ENCODE data around the gene PLEK.

The PLEK gene

DNA sequence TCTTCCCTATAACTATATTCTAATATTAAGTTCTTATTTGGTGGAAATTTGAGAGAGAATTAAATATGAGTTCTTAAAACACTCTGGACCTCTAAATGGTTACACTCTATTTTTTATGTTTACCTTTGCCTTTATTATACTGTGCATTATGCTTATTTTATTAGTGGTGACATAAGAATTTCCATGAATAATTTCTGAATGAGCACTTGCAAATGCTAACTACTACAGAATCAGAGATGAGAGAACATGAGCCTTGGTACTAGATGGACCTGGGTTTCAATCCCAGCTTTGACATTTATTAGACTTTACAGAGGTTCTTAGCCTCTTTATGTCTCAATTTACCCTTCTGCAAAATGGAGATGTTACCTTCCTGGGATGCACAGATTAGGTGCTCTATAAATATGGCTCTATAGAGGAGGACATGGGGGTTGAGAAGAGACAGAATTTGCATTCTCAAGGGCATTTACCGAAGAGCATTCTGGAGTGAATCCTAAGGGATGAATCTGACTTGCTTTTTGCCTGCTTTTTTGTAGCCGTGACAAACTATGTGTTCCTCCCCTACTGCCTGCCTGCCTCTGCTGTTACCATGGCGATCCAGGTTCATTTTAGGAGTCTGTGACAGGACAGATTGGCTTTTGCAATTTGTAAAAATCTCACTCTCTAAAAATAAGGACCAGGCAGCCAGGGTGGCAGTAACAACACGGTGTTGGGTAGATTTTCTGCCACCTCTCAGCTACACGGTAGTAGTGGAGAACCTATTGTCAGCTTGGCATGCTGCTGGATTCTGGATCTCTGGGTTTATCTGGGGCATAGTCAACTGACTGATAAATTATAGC lies 24.6 kb upstream of the PLEK start:
- Histone ChIP-seq H3K27me3 (ENCODE audit: insufficient read depth, poor library complexity, severe bottlenecking) (no peaks in the 10 kb centered on the region), H3K4me3 (replicated peaks; ENCODE audit: insufficient read depth, low read length) (no peak overlapping the region), H3K27ac (replicated peaks) (no peak overlapping the region)
- DNase-seq (ENCODE audit: low read depth in 1 of 2, low spot score in 1 of 2) = no peak
- TF ChIP-seq GABPA (IDR thresholded peaks at IDR 0.05; ENCODE audit: low read depth) (no peak), SPI1 (IDR thresholded peaks at IDR 0.05; ENCODE audit: borderline replicate concordance, low read depth) (no peak), POLR2AphosphoS5 (IDR thresholded peaks at IDR 0.05; ENCODE audit: low read depth) (no peak)
- TF ChIP-seq, protein P1, sequence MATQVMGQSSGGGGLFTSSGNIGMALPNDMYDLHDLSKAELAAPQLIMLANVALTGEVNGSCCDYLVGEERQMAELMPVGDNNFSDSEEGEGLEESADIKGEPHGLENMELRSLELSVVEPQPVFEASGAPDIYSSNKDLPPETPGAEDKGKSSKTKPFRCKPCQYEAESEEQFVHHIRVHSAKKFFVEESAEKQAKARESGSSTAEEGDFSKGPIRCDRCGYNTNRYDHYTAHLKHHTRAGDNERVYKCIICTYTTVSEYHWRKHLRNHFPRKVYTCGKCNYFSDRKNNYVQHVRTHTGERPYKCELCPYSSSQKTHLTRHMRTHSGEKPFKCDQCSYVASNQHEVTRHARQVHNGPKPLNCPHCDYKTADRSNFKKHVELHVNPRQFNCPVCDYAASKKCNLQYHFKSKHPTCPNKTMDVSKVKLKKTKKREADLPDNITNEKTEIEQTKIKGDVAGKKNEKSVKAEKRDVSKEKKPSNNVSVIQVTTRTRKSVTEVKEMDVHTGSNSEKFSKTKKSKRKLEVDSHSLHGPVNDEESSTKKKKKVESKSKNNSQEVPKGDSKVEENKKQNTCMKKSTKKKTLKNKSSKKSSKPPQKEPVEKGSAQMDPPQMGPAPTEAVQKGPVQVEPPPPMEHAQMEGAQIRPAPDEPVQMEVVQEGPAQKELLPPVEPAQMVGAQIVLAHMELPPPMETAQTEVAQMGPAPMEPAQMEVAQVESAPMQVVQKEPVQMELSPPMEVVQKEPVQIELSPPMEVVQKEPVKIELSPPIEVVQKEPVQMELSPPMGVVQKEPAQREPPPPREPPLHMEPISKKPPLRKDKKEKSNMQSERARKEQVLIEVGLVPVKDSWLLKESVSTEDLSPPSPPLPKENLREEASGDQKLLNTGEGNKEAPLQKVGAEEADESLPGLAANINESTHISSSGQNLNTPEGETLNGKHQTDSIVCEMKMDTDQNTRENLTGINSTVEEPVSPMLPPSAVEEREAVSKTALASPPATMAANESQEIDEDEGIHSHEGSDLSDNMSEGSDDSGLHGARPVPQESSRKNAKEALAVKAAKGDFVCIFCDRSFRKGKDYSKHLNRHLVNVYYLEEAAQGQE (IDR thresholded peaks at IDR 0.05; ENCODE audit: insufficient replicate concordance, low read depth) = no peak
- TF ChIP-seq, protein P2, sequence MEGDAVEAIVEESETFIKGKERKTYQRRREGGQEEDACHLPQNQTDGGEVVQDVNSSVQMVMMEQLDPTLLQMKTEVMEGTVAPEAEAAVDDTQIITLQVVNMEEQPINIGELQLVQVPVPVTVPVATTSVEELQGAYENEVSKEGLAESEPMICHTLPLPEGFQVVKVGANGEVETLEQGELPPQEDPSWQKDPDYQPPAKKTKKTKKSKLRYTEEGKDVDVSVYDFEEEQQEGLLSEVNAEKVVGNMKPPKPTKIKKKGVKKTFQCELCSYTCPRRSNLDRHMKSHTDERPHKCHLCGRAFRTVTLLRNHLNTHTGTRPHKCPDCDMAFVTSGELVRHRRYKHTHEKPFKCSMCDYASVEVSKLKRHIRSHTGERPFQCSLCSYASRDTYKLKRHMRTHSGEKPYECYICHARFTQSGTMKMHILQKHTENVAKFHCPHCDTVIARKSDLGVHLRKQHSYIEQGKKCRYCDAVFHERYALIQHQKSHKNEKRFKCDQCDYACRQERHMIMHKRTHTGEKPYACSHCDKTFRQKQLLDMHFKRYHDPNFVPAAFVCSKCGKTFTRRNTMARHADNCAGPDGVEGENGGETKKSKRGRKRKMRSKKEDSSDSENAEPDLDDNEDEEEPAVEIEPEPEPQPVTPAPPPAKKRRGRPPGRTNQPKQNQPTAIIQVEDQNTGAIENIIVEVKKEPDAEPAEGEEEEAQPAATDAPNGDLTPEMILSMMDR (IDR thresholded peaks at IDR 0.05; ENCODE audit: insufficient read depth, low read length) = no peak

DNA sequence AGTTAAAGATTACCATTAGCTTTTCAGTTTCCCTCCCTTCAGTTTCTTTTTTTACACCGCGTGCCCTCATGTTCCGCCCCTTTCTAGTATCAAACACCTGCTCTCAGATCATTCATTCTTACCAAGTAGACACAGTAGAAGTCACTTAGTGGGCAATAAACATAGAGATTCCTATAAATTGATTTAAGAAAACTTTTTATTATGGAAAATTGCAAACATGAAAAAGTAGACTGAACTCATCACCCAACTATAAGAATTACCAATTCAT lies 24.1 kb upstream of the PLEK start:
- H3K27ac ChIP-seq (replicated peaks) = no peak overlapping the region
- DNase-seq (ENCODE audit: low read depth in 1 of 2, low spot score in 1 of 2) = no peak
- H3K27me3 ChIP-seq (ENCODE audit: insufficient read depth, poor library complexity, severe bottlenecking) = no peaks in the 10 kb centered on the region
- TF ChIP-seq POLR2AphosphoS5 (IDR thresholded peaks at IDR 0.05; ENCODE audit: low read depth) (no peak), GABPA (IDR thresholded peaks at IDR 0.05; ENCODE audit: low read depth) (no peak), SPI1 (IDR thresholded peaks at IDR 0.05; ENCODE audit: borderline replicate concordance, low read depth) (no peak)
- TF ChIP-seq, protein P2 (IDR thresholded peaks at IDR 0.05; ENCODE audit: insufficient read depth, low read length) = no peak
- TF ChIP-seq, protein P1 (IDR thresholded peaks at IDR 0.05; ENCODE audit: insufficient replicate concordance, low read depth) = no peak
- H3K4me3 ChIP-seq (replicated peaks; ENCODE audit: insufficient read depth, low read length) = no peak overlapping the region

DNA sequence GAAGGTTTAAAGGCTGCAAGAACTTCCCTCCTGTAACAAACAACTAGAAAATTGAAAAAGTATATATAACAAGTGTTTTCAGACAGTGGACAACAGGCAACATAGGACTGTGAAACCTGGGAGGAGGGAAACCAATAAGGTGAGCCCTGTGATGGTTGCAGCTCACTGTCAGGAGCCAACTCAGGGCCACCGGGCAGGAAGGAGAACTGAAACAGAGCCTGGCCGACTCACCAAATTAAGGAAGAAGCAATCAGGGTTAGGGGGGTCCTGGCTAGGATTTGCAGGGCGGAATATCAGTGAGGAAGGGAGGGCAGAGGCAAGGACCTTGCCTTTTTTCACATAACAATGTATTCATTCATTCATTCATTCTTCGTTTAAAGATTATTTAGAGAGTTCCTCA lies 23.5 kb upstream of the PLEK start:
- Histone ChIP-seq H3K4me3 (replicated peaks; ENCODE audit: insufficient read depth, low read length) (no peak overlapping the region), H3K27ac (replicated peaks) (no peak overlapping the region), H3K27me3 (ENCODE audit: insufficient read depth, poor library complexity, severe bottlenecking) (no peaks in the 10 kb centered on the region)
- TF ChIP-seq, protein P1 (IDR thresholded peaks at IDR 0.05; ENCODE audit: insufficient replicate concordance, low read depth) = no peak
- TF ChIP-seq, protein P2 (IDR thresholded peaks at IDR 0.05; ENCODE audit: insufficient read depth, low read length) = no peak
- no peak for TF ChIP-seq POLR2AphosphoS5 (IDR thresholded peaks at IDR 0.05; ENCODE audit: low read depth)
- no peak for TF ChIP-seq SPI1 (IDR thresholded peaks at IDR 0.05; ENCODE audit: borderline replicate concordance, low read depth)
- no peak for TF ChIP-seq GABPA (IDR thresholded peaks at IDR 0.05; ENCODE audit: low read depth)
- DNase-seq (ENCODE audit: low read depth in 1 of 2, low spot score in 1 of 2) = no peak

All from HL-60 (cell line).